ENCODE data around the gene TIMMDC1. TPM values are rescaled to one million over a fixed set of nuclear protein-coding genes. Genes with fewer than 3 reads are reported as not detected.

TIMMDC1 gene
- total and polyA plus RNA-seq, 2 experiments from 2014 or later, result 110 to 256 TPM

DNA sequence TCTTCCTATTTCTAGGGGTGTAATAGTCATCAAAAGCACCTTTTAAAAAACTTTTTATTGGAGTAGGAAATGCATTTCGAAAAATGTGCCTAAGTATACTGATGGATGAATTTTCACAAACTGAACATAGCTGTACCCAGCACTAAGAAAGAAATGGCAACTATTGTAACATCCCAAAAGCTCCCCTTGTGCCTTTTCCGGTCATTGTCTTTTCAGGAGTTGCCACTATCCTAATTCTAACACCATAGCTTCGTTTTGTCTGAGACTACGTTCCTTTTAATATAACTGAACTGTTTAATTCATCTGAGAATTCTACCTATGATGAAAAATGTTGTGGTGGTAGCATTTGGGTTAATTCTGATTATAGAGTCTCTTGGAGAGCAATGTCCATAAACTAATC is 1.9 kb downstream of the TIMMDC1 start:
- Histone ChIP-seq H3K27me3 (no peaks in the 10 kb centered on the region), H3K4me1 (ENCODE audit: low read depth) (peaks cover 24% of the 10 kb centered on the region), H3K27ac (peak overlapping the region; percentile 2), H3K4me3 (peak overlapping the region; percentile 98), H3K36me3 (peaks cover 13% of the 10 kb centered on the region), H3K9me3 (ENCODE audit: low read depth) (no peaks in the 10 kb centered on the region)
- no peak for TF ChIP-seq CTCF (IDR thresholded peaks at IDR 0.05; ENCODE audit: low read depth, low read length)
- DNase-seq (ENCODE audit: low read depth in 1 of 2, low spot score in 1 of 2), result no peak

DNA sequence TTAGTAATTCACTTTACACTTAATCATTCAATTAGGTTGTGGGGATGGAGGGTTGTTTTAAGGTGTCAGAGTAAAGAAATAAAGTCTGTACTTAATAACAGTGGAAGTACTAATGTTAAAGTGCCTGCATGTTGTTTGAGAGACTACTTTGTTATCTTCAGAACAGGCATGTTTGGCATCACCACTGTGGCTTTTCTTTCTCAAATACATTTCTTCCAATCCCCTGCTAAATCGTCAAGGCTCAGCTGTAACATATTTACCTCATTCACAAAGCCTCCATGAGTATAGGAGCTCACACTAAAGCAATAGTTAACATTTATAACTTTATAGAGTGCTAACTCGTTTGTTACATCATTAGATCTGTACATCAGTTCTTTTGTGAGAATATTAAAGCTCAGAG is 2.6 kb downstream of the TIMMDC1 start:
- H3K4me3 ChIP-seq, result peak overlapping the region; percentile 98
- peaks cover 24% of the 10 kb centered on the region for H3K4me1 ChIP-seq (ENCODE audit: low read depth)
- H3K36me3 ChIP-seq, result peaks cover 20% of the 10 kb centered on the region
- peak overlapping the region; percentile 2 for H3K27ac ChIP-seq
- peak in 1 of 2 donors; percentile 40 for DNase-seq (ENCODE audit: low read depth in 1 of 2, low spot score in 1 of 2)
- H3K9me3 ChIP-seq (ENCODE audit: low read depth), result no peaks in the 10 kb centered on the region
- H3K27me3 ChIP-seq, result no peaks in the 10 kb centered on the region
- no peak for TF ChIP-seq CTCF (IDR thresholded peaks at IDR 0.05; ENCODE audit: low read depth, low read length)

DNA sequence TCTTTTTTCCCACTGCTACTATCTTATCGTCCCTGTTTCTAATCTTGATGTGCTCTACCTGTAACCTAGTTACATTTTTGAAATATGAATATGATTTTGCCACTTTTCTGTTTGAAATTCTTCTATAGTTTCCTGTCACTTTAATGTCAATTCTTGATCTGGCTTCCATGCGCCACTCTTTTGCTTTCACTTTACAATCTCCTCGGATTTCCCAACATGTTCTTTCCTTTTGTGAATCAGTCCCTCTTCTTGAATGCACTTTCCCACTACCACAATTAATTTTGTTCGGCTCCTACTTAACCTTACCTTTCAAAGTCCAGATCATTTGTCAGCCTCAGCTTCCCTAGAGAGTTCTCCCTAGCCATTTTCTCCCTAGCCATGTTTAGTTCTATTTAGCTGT is 8.3 kb downstream of the TIMMDC1 start:
- no peak for TF ChIP-seq CTCF (IDR thresholded peaks at IDR 0.05; ENCODE audit: low read depth, low read length)
- Histone ChIP-seq H3K4me1 (ENCODE audit: low read depth) (no peaks in the 10 kb centered on the region), H3K4me3 (no peak overlapping the region), H3K9me3 (ENCODE audit: low read depth) (no peaks in the 10 kb centered on the region), H3K27ac (peak overlapping the region; percentile 23), H3K36me3 (peaks cover 43% of the 10 kb centered on the region), H3K27me3 (no peaks in the 10 kb centered on the region)
- no peak for DNase-seq (ENCODE audit: low read depth in 1 of 2, low spot score in 1 of 2)

GRCh38 chr3:119507404-119507803 is 9.1 kb downstream of the TIMMDC1 start:
- Histone ChIP-seq H3K36me3 (peaks cover 43% of the 10 kb centered on the region), H3K4me1 (ENCODE audit: low read depth) (no peaks in the 10 kb centered on the region), H3K27me3 (no peaks in the 10 kb centered on the region), H3K4me3 (no peak overlapping the region), H3K27ac (no peak overlapping the region), H3K9me3 (ENCODE audit: low read depth) (no peaks in the 10 kb centered on the region)
- no peak for DNase-seq (ENCODE audit: low read depth in 1 of 2, low spot score in 1 of 2)
- no peak for TF ChIP-seq CTCF (IDR thresholded peaks at IDR 0.05; ENCODE audit: low read depth, low read length)

- no peak overlapping the region for H3K4me3 ChIP-seq
- H3K4me1 ChIP-seq (ENCODE audit: low read depth), result no peaks in the 10 kb centered on the region
- no peak overlapping the region for H3K27ac ChIP-seq
- H3K27me3 ChIP-seq, result no peaks in the 10 kb centered on the region
- no peaks in the 10 kb centered on the region for H3K9me3 ChIP-seq (ENCODE audit: low read depth)
- peaks cover 43% of the 10 kb centered on the region for H3K36me3 ChIP-seq
- no peak for DNase-seq (ENCODE audit: low read depth in 1 of 2, low spot score in 1 of 2)
- no peak for TF ChIP-seq CTCF (IDR thresholded peaks at IDR 0.05; ENCODE audit: low read depth, low read length)
These were observed 10.0 kb downstream of the TIMMDC1 start for GRCh38 chr3:119508172-119508845.
